Midbrain (tissue), 1 donor: ENCODE results near the gene FEV.
"Not testable (repeated sequence)": the region's sequence is repeated elsewhere in the genome, so short reads cannot be mapped to it uniquely, and the experiment has no call there.

Experiments used
- DNase-seq: peaks from one replicate; lab custom pipeline; 2025; lab: John Stamatoyannopoulos, UW

FEV gene

GRCh38 chr2:218975060-218975777 lies 9.8 kb downstream of the FEV start:
- DNase-seq: no peak

DNA sequence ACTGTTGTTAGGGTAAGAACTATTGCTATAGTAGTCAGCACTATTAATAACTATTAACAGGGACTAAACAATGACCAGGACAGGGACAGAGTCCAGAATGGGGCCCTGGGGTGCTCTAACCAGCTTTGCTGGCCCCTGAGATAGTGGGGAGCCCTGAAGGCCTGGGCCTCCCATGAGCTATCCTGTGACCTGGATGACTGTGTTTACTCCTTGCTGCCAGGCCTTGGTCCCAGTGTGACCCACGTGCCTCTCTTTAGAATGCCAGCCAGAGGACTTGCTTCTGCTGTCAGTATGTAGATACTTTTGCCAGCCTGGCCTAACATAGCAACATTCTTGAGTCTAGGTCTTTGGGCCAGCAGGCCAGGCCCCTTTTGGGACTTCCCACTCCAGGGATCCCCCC lies 14.1 kb downstream of the FEV start:
- no peak for DNase-seq

DNA sequence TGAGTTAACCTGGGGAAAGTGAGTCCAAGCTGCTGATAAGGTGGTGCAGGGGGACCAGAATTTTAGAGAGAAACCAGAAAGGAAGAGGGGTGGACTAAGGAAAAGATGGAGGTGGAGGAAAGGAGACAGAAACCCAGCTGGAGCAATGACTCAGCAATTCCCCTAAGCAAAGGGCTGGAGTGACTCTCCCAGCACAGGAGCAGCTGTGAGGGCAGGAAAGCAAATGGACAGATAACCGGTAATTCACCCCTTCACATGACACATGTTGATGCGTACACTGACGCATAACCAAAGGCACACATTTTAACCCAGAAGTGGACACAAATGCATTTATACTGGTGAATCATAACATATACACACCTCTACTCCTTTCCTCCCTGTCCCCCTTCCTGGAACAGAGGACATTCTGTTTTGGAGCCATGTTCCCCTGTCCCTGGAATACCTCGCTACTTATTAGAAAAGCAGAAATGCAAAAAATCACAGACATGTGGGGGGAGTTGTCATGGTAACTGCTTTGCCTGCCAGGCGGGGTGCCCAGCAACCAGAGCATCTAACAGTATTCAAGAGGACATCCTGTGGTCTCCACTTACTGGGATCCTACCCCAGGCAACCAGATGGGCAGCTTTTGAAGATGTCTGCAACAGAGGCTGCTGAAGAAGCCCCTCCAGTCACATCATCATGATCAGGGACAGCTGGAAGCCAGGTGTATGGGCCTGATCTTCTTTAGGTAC lies 20.8 kb downstream of the FEV start:
- no peak for DNase-seq

DNA sequence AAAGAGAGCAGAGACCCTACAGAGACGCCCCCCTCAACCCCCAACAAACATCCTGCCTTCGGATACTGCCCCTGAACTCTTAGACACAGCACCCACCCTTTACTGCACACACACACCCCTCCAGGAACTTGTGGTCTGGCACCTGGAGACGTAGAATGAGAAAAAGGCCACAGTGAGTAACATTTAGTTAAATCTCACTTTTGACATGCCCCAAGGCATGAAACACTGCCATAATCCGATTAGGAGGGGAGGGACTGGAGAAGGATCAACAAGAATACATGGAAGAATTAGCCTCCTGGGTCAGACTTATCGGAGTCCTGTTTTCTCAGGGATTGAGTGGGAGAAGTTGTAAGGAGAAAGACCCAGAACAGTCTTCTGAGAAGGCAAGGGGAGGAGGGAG lies 21.4 kb downstream of the FEV start:
- DNase-seq: no peak

DNA sequence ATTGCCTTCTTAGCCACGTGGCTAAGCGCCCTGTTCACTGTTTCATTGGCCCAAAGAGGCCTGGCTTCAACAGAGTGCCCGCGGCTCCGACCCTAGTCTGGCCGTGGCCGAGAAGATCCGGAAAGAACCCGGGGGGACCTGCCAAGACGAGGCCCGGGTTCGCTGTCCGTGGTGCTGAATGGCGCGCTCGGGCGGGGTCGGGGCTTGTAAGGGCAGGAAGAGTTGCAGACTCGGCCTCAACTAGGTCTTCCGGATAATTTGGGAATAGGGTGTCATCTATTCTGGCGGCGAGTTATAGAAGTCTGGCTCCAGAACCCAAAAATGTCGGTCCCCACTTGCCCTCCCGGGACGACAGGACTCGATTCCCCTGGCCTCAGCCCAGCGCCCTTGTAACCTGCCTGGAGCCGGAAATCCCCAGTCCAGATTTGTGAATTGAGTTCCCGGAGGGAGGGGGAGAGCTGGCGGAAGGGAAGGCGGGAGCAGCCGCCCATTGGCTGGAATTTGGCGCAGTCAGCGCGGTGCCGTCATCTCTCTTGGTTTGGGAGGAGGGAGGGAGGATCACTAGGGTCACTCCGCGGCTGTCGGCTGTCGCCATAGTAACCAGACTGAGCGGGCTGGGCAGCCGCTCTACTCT lies 22.0 kb downstream of the FEV start:
- DNase-seq: peak; percentile 58

DNA sequence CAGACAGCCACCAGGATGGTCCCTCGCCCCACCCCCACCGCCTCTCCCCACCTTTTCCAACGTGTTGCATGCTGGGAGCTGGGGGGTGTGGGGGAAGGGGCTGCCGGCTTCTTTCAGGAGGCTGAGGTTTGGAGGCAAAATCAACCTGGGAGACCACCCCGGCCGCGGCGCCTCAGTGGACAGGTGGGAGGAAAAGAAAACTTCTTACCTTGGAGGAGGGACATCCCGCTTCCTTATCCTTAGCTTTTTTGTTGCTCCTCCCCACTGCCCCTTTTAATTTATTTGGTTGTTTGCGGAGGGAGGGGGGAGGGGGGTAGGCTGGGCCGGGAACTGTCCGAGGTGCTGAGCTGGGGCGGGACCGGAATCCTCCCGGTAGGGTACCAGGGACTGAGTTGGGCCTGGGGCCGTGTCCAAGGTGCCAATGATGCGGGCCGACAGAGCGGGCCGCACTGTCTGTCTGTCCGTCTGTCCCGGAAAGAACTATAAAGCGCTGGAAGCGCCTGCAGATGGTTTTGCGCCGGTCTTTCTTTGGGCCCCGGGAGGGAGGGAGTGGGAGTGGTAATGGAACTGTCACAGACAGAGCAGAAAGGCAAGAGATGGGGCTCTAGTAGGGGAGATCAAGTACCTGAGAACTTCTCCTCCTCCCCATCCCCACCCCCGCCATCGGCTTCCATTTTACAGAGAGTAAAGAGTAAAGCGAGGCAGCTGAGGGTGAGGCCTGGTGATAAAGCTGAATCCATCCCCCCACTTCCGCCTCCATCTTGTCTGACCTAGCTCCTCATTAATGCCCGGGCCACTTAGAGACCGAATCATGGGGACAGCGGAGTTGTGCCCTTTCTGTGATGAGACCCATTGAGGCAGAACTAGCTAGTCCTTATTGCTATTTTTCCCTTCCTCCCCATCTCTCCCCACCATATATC lies 23.1 kb downstream of the FEV start:
- DNase-seq: no peak

GRCh38 chr2:218961229-218961628 lies 23.8 kb downstream of the FEV start:
- no peak for DNase-seq

DNA sequence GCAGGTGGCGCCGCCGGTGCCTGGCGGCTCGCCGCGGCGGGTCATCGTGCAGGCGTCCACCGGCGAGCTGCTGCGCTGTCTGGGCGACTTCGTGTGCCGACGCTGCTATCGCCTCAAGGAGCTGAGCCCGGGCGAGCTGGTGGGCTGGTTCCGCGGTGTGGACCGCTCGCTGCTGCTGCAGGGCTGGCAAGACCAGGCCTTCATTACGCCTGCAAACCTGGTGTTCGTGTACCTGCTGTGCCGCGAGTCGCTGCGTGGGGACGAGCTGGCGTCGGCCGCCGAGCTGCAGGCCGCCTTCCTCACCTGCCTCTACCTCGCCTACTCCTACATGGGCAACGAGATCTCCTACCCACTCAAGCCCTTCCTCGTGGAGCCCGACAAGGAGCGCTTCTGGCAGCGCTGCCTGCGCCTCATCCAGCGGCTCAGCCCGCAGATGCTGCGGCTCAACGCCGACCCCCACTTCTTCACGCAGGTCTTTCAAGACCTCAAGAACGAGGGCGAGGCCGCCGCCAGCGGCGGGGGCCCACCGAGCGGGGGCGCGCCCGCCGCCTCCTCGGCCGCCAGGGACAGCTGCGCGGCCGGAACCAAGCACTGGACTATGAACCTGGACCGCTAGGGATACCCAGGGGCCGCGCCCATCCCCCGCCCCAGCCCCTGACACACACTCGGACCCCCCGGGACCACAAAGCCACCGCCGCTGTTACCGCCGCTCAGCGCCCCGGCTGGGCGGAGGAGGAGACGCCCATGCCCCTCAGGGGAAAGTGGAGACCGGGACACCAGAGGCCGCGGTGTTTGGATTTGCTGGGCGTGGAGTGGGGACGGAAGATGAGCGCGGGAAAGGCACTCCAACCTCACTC lies 24.4 kb downstream of the FEV start:
- DNase-seq: no peak

- DNase-seq: no peak
Observed at GRCh38 chr2:218959761-218960308, 25.1 kb downstream of the FEV start.

DNA sequence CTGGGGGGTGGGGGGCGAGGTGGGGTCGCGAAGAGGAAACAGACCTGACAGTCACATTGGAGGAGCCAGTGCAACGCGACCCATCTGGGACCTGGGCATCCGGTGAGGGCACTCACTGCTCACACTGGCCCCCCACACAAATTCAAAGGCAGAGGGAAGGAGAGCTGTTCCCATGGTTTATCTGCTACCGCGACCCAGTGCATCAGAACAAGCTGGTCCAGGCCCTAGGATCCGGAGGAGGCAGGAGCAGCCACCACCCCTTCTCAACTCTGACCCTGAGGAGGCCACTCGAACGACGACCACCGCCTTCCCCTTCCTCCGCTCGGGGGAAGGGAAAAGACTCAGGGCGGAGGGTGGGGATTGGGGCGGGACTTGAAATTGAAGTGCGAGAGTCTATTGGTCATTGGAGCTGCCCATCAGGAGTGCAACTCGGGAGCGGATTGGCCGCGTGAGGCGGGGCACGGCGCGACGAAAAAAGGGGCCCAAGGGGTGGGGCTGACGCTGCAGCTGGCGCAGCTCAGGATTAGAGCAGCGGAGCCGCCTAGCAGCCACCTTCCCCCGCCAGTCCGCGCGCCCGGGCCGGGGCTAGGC lies 25.7 kb downstream of the FEV start, which contains the start of gene CDK5R2:
Gene CDK5R2 (plus strand): TSS at position 526 of the 591 bp plus-strand sequence. CDS start 155 bp downstream, outside the sequence.
- peak; percentile 80 for DNase-seq

DNA sequence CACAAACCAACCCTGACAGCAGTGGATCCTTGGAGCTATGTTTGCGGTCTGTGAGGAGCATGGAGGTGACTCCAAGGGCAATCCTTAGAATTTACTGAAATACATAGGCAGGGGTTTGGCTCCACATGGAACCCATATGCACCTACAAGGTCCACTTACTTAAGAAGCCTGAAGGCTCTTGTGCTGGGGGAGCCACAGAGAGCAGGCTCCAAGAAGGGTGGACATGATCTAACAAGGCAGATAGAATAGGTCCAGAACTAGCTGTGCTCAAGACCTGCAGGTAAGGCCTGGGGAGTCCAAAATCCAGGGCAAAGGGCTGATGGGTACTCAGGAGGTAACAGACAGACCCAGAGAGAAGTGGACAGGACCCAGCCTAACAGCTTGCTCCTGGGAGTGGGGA lies 26.7 kb downstream of the FEV start:
- no peak for DNase-seq

- no peak for DNase-seq
Observed at GRCh38 chr2:218957671-218958070, 27.3 kb downstream of the FEV start.

DNA sequence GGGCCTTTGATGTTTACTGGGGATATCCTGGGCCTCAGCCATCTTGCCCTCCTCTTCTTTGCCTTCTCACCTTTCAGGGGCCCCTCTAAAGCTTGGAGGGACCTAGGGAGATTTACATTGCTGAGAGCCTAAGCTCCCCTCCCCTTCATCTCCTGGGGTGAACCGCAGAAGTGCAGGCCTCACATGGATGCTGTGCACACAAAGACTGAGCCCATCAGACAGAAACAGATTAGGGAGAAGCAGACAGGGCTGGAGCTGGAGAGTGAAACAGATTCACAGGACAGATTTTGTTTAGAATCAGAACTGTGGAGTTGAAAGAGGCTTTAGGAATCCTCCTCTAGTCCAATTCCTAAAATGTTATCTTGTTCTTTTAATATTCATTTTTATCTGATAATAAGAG lies 28.9 kb downstream of the FEV start:
- DNase-seq: no peak

DNA sequence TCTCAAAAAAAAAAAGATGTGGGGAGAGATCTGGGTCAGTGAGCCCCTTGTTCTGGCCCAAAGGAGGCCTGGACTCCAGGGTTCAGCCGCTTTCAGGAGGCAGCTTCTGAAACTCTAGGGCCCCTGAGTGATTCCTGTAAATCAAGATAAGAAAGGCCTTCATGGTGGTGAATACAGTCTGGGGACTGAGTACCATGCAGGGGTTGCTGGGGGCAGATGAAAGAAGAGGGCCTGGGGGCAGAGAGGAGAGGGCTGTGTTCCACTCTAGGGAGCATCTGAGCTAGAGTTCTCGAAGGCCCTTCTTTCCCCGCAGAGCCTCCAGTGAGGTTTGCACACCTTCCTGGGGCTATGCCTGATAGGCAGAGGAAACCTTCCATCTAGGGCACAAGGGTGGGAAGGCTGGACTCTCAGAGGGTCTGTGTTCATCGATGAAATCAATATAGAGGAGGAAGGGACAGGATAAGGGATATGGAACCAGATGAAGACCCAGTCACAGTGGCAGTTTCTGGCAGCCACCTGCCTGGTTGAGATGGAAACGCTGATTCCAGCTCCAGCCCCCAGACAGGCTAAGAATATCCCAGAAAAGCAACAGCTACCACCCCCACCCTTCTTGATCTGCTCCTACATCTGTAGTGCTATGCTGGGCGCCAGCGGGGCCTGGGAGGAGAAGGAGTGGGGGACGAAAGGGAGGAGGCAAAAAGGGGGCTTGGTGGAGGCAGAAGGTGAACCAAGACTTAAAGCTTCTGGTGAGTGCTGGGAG lies 30.3 kb downstream of the FEV start:
- no peak for DNase-seq

DNA sequence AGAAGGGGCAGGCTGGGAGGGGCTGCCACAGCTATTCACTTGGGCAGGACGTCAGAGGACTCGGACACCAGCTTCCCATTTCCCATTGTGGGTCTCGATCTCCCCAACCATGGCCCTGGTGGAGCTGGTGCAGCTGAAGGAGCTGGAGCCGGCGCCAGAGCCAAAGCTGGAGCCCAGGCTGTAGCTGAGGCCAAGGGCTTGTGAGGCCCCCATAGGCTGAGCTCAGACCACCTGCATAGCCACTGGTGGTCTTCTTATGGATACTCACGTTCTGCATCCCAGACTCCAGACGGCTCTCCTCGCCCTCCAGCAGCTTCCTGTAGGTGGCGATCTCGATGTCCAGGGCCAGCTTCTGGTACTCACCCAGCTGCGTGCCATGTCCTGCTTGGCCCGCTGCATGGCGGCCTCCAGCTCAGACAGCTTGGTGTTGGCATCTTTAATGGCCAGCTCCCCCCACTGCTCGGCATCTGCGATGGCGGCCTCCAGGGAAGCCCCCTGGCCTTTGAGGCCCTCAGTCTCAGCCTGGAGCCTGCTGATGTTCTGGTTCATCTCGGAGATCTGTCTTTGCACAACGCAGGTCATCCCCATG lies 31.5 kb downstream of the FEV start:
- DNase-seq: no peak

GRCh38 chr2:218952160-218952559 lies 32.8 kb downstream of the FEV start:
- no peak for DNase-seq

DNA sequence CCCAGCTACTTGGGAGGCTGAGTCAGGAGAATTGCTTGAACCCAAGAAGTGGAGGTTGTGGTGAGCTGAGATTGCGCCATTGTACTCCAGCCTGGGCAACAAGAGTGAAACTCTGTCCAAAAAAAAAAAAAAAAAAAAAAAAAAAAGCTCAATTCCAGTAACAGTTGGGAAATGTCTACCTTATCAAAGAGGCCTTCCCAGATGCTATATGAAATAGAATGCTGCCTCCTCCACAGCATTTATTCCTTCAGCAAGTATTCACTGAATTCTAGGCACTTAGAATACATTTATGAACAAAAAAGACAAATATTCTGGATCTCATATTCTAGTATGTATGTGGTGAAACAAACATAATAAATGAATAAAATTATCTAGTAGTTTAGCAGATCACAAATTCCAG lies 38.4 kb downstream of the FEV start:
- DNase-seq: no peak

- DNase-seq: no peak
Observed at GRCh38 chr2:218944759-218945404, 40.1 kb downstream of the FEV start.

DNA sequence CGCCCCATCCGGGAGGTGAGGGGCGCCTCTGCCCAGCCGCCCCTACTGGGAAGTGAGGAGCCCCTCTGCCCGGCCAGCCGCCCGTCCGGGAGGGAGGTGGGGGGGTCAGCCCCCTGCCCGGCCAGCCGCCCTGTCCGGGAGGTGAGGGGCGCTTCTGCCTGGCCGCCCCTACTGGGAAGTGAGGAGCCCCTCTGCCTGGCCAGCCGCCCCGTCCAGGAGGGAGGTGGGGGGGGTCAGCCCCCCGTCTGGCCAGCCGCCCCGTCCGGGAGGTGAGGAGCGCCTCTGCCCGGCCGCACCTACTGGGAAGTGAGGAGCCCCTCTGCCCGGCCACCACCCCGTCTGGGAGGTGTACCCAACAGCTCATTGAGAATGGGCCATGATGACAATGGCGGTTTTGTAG lies 53.2 kb downstream of the FEV start:
- not testable (repeated sequence) for DNase-seq
